NB4 (cell line): ENCODE data around the gene NT5DC1.

Experiments used
- CTCF ChIP-seq: IDR thresholded peaks from one replicate; pipeline ENCODE4 v1.5.1; 2012; ENCODE audit warnings: low read depth, low read length
- MYC ChIP-seq: IDR thresholded peaks from 2 replicates; pipeline ENCODE4 v1.6.1; 2011; ENCODE audit warnings: low read depth, low read length

- TF ChIP-seq CTCF (no peak), MYC (no peak)
Measured at GRCh38 chr6:116214681-116215080, 114.0 kb downstream of the NT5DC1 start.
